WTC11 (cell line): ENCODE results near the gene NAV2.
A peak's percentile ranks its signal among the peaks of the same experiment; 100 is the strongest.

Experiments
- AR ChIP-seq: fragments of 250-450 bp; sonication (Bioruptor Pico); IDR thresholded peaks from 2 replicates; pipeline ENCODE4 v1.9.0; 2021; ENCODE audit warnings: mild to moderate bottlenecking
- ATF1 ChIP-seq: sonication (generic); formaldehyde crosslinking; IDR thresholded peaks from 2 replicates; pipeline ENCODE4 v1.8.1; 2023; ENCODE audit warnings: mild to moderate bottlenecking, moderate library complexity, missing genetic modification reagents
- ATF2 ChIP-seq: sonication (generic); formaldehyde crosslinking; IDR thresholded peaks from 2 replicates; pipeline ENCODE4 v1.8.1; 2022; ENCODE audit warnings: low read depth, missing genetic modification reagents, borderline replicate concordance
- ATF3 ChIP-seq: sonication (generic); formaldehyde crosslinking; conservative IDR thresholded peaks from 2 replicates; pipeline ENCODE4 v1.8.1; 2022; ENCODE audit warnings: mild to moderate bottlenecking, missing genetic modification reagents
- CBFB ChIP-seq: sonication (generic); formaldehyde crosslinking; IDR thresholded peaks from 2 replicates; pipeline ENCODE4 v1.8.1; 2022; ENCODE audit warnings: mild to moderate bottlenecking, low read depth, missing genetic modification reagents
- CTCF ChIP-seq: fragments of 200-600 bp; IDR thresholded peaks from 2 replicates; pipeline ENCODE4 v1.8.0; 2022; ENCODE audit warnings: antibody characterized with exemption
- E2F5 ChIP-seq: sonication (generic); formaldehyde crosslinking; IDR thresholded peaks from 2 replicates; pipeline ENCODE4 v1.8.1; 2022; ENCODE audit warnings: mild to moderate bottlenecking, moderate library complexity, missing genetic modification reagents
- ESRRA ChIP-seq: sonication (generic); formaldehyde crosslinking; IDR thresholded peaks from 2 replicates; pipeline ENCODE4 v1.8.1; 2022; ENCODE audit warnings: mild to moderate bottlenecking, missing genetic modification reagents, borderline replicate concordance
- FOXP1 ChIP-seq: sonication (generic); formaldehyde crosslinking; IDR thresholded peaks from 2 replicates; pipeline ENCODE4 v1.8.0; 2022; ENCODE audit warnings: missing genetic modification reagents, mild to moderate bottlenecking, moderate library complexity, borderline replicate concordance
- MAX ChIP-seq: sonication (generic); formaldehyde crosslinking; IDR thresholded peaks from 2 replicates; pipeline ENCODE4 v1.8.0; 2022; ENCODE audit warnings: mild to moderate bottlenecking, missing genetic modification reagents
- NR2C2 ChIP-seq: sonication (generic); formaldehyde crosslinking; IDR thresholded peaks from 2 replicates; pipeline ENCODE4 v1.8.0; 2022; ENCODE audit warnings: mild to moderate bottlenecking, missing genetic modification reagents
- SMAD3 ChIP-seq: sonication (generic); formaldehyde crosslinking; IDR thresholded peaks from 2 replicates; pipeline ENCODE4 v1.8.0; 2022; ENCODE audit warnings: missing genetic modification reagents, mild to moderate bottlenecking, borderline replicate concordance
- SMAD4 ChIP-seq: sonication (generic); formaldehyde crosslinking; IDR thresholded peaks from 2 replicates; pipeline ENCODE4 v1.8.0; 2022; ENCODE audit warnings: mild to moderate bottlenecking, missing genetic modification reagents
- ZNF138 ChIP-seq: sonication (generic); formaldehyde crosslinking; conservative IDR thresholded peaks from 2 replicates; pipeline ENCODE4 v1.8.1; 2022; ENCODE audit warnings: mild to moderate bottlenecking, moderate library complexity, missing genetic modification reagents

GRCh38 chr11:20132667-20133039 is 420.0 kb downstream of the NAV2 start:
- TF ChIP-seq ATF2 (CRISPR knock-in tag) (no peak), CTCF (peak; percentile 21; the same call in 1 of the 2 replicates), NR2C2 (CRISPR knock-in tag) (no peak), MAX (CRISPR knock-in tag) (no peak; the same call in 1 of the 2 replicates), SMAD4 (CRISPR knock-in tag) (no peak), SMAD3 (CRISPR knock-in tag) (no peak), CBFB (CRISPR knock-in tag) (no peak), FOXP1 (CRISPR knock-in tag) (no peak), ESRRA (CRISPR knock-in tag) (no peak), ATF3 (CRISPR knock-in tag) (no peak), ZNF138 (CRISPR knock-in tag) (no peak), AR (CRISPR knock-in tag) (no peak), ATF1 (no peak), E2F5 (CRISPR knock-in tag) (no peak)
